HG02938 (cell line): ENCODE results near the gene RAC3.

Experiments
- ATAC-seq: cut with Tn5 transposase; IDR thresholded peaks from one replicate; pipeline ENCODE4 v1.9.1; 2021; ENCODE audit warnings: mild to moderate bottlenecking, moderate library complexity; ENCODE audit not compliant: unreplicated experiment

RAC3 gene

DNA sequence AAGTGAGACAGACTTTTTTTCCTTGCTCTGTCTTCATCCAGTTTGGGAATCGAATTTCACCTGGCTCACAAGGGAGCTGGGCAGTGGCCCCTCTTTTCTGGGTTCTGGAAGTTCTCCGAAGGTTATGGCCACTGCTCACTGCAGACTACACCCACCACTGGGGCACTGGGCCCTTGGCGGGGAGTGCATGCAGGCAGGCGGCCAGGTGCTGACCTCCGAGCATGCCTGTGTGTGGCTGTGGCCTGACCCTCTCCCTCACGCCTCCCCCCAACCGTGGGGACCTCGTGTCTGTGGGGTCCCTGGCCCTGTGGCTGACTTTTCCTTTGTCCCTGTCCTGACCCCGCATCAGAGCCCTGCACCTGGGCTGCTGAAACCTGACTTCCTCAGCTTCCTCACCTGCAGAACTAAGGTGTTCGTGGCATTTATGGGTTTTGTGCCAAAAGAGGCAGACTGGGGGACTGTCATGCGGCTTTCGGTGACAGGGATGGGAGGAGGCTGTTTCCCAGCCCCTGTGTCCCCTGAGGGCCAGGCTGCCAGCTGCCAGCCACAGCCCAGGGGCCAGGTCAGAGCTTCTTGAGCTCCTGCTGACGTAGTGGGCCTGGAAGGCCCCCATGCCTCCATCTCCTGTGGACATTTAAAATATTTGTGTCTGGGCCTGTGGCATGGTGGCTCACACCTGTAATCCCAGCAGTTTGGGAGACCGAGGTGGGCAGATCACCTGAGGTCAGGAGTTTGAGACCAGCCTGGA lies 32.6 kb upstream of the RAC3 start:
- no peak for ATAC-seq

- no peak for ATAC-seq
These were observed 31.9 kb upstream of the RAC3 start for GRCh38 chr17:81999587-81999975.

GRCh38 chr17:81999976-82000802 lies 31.3 kb upstream of the RAC3 start:
- ATAC-seq = no peak

GRCh38 chr17:82000803-82001570 lies 30.5 kb upstream of the RAC3 start:
- ATAC-seq = no peak

DNA sequence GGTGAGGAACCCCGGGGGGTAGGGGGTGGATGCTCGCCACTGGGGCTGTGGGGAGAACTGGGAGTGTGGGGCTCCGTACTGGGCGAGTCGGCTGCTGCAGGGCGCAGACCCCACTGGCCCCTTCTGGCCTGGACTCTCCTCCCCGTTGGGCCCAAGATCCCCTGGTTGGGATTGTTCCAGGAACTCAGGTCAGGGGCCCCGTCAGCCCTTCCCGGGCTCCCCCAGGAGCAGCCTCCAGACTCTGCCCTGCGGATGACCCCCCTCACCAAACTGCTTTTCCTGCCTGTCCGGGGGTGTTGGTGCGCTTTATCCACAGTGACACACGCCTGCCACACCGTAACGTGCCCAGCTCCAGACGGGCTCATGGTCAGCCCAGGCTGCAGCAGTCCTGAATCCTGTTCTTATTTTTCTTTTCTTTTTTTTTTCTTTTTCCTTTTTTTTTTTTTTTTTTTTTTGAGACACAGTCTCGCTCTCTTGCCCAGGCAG lies 29.9 kb upstream of the RAC3 start:
- no peak for ATAC-seq

DNA sequence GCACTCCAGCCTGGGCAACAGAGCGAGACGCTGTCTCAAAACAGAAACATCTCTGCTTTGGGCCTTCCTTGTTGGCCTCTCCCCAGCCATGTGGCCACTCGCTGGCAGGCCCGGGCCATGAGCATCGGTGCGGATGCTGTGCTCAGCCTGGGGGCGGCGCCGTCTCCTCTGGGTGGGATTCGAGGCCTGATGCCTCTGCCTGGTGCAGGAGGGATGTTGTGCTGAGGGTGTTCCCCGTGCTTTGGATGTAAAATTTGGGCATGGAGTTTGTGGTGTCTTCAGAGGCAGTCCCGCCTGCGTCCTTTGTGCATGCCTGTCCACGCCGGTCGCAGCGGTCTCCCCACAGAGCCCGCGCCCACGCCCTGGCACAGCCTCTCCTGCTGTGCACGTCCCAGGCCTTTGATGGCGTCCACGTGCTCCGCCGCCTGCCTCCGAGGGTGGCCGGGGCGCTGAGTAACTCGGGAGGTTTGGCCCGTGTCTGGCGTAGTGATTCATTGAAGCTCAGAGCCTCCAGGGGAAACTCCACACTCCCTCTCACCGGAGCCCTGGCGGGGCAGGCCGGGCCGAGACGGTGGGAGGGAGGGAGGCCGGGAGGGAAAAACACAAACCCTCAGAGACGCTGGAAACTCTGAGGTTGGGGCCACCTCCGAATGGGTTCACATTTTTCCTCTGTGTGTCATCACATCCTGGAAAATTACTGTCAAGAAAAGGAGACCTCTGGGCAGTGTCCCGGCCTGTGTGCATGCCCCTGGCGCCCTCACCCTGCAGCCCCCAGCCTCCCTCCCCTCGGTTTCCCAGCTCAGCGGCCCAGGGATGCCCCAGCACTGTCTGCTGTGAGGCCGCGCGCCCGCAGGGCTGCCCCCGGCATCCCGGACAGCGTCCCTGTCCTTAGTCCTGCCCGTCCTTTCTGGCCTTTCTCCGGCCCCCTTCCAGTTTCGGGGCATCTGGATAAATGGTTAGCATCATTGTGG lies 27.8 kb upstream of the RAC3 start:
- no peak for ATAC-seq

DNA sequence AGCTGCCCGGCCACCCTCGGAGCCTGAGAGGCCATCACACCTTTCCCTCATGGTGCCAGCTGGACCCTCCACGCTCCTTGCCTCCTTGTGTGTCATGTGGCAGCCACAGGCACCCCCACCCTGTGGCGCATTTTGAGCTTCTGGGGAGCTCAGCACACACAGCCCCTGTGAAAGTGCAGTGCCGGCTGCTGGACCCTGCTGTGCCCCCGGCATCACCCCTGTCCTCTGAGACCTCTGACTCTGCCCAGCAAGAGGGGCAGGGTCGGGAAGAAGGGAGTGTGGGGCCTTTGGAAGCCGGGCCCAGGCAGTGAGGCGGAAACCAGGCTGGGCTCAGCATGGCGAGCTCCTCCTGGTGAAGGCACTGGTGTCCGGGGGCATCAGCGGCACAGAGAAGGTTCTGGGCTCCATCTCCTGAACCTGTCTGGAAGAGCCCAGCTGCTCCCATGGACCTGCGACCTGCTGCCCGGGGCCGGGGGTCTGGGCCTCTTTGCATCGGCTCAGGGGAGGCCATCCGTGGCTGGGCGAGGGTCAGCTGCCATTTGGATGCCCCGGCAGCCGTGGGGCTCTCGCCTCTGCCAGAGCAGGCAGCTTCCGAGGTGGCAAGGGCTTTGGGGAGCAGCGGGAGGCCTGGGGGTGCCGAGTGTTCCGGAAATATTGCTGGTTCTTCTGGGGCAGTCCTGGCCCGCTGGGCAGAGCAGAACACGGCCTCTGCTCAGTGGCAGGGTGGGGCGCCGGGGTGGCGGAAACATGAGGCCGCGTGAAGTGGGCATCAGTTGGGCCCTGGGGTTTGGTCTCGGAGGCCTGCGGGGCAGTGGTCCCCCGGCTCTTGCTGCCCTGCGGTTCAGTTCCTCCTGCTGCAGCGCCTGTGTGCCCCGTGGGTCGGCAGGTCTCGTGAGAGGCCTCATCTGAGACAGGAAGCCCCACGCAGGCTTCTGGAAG lies 26.7 kb upstream of the RAC3 start:
- ATAC-seq = no peak

GRCh38 chr17:82005701-82006348 lies 25.7 kb upstream of the RAC3 start:
- ATAC-seq = no peak

- no peak for ATAC-seq
These were observed 24.8 kb upstream of the RAC3 start for GRCh38 chr17:82006468-82007227.

- ATAC-seq = no peak
These were observed 24.3 kb upstream of the RAC3 start for GRCh38 chr17:82007228-82007494.

DNA sequence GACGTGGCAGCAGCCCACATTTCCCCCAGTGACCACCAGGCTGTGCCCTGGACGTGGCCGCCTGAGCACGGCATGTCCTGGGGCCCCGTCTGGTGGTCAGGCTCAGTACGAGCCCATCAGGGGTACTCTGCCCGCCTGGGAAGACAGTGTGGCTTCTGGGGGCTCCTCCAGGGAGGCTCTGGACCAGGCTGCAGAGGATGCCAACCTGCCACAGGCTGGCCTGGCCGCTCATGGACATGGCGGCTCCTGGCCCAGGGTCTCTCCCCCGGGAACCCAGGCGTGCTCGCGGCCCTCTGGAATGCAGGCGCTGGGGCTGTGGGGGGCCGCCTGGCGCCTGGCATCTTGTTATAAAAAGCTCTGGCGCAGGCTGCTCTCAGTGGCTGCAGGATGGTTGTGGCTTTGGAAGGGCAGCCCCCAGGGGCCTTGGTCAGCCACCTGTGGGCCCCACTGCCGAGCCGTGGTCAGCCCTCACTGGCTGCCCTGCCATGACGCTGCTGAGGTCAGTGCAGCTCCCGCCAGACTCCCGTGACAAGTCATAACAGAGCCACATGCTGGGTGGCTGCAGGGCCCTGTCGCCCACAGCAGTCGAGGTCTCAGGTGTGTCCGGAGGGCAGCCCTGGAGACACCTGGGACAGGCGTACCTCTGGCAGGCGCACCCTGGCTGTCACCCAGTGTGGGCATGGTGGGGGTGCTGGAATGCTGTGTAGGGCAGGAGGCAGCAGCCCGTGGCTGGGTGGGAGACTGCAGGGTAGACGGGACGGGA lies 23.8 kb upstream of the RAC3 start:
- ATAC-seq = no peak

DNA sequence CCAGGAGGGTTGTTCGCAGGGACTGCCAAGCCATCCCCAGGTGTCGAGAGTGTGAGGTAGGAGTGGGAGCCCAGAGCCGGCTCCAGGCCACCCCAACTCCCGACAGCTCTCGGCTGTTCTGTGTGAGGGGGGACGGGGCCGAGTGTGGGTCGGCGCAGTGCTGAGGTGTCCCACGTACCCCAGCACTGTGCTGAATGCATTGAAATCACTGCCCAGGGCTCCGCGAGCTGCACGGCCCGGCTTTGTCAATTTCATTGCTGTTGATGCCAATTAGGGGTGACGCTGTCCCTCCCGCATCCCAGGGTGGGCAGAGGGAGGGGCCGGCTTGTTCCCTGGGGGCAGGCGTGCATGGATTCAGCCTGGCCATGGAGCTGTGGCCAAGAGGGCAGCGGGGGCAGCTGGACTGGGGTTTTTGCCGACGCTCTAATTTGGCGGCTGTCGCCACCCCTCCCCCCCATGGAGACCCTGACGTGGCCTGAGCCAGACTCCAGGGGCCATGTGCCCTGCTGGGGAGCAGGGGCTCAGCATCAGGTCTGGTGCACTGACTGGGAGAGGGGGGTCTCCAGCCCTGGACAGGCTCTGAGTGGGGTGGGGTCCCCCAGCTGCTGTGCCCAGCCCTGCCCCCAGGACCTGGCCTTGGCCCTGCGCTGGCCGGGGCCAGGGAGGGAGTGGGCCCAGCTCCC lies 23.1 kb upstream of the RAC3 start:
- ATAC-seq = no peak

DNA sequence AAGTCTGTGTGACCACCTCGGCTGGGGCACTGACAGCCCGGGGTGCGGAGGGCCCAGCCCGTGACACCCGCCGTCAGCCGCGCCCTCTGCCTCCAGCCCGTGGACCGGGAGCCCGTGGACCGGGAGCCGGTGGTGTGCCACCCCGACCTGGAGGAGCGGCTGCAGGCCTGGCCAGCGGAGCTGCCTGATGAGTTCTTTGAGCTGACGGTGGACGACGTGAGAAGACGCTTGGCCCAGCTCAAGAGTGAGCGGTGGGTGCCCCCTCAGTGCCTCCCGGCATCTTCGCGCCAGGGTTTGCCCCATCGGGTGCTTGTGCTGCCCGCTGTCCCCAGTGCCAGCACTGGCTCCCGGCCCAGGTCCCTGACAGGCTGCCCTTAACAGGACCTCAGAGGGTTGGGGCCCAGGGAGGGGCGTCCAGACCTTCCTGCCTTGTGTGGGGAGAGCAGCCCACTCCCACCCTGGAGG lies 22.5 kb upstream of the RAC3 start:
- no peak for ATAC-seq

DNA sequence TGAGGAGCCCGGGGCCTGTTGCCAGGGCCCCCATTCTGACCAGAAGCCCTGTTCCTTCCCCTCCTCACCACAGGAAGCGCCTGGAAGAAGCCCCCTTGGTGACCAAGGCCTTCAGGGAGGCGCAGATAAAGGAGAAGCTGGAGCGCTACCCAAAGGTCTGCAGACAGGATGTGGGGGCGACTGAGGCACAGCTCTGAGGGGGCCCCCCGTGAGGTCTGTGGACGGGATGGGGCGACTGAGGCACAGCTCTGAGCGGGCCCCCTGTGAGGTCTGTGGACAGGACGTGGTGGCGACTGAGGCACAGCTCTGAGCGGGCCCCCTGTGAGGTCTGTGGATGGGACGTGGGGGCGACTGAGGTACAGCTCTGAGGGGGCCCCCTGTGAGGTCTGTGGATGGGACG lies 22.1 kb upstream of the RAC3 start:
- no peak for ATAC-seq

DNA sequence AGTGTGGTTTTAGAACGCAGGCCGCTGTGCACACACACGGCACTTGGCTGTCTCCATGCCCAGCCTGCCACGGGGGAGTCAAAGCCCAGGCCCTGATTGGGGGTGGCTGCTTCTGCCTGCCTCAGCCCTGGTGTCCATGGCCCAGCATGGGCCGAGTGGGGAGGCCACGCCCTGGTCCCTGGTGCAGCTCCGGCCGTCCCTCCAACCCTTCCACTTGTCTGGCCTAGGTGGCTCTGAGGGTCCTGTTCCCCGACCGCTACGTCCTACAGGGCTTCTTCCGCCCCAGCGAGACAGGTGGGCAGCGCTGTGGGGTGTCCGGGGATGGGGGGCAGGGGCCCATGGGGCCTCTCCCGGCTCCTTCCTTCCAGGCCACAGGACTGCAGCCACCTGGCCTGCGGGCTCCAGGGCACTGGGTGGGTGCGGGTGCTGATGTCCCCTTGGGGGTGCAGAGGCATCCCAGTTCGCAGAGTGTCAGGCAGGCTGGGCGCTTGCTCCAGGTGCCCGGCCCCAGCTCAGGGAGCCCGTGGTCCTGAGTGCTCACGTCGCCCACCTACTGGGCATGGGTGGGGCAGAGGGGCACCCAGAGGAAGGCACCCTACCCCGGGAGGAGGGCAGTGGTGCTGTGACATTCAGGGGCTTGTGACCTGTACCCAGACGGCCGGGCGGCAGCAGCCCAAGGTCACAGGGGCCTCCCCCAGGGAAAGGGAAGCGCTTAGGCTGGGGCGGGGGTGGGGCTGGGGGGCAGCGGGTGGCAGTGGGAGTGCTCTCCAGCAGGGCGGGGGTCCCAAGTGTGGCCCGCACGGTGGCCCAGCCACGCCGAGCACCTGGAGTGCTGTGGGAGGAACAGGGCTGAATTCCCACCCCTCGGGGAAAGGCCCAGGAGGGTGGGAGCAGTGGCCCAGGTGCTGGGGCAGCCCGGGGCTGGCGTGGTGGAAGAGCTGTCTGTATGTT lies 20.6 kb upstream of the RAC3 start:
- ATAC-seq = no peak
